Femur (tissue), 1 donor: Measurements from ENCODE around the gene CD27.
A peak's percentile ranks its signal among the peaks of the same experiment; 100 is the strongest.

ENCODE experiments used
- DNase-seq: peaks from one replicate; pipeline ENCODE4 v3.0.0-alpha.2; 2017

Gene CD27

GRCh38 chr12:6434205-6435140, 10.3 kb upstream of the CD27 start:
- DNase-seq, result no peak

- no peak for DNase-seq
Measured at GRCh38 chr12:6435961-6436715, 8.6 kb upstream of the CD27 start.

- DNase-seq, result no peak
Measured at GRCh38 chr12:6437586-6437985, 7.2 kb upstream of the CD27 start.

- DNase-seq, result no peak
Measured at GRCh38 chr12:6438345-6438744, 6.4 kb upstream of the CD27 start.

- no peak for DNase-seq
Measured at GRCh38 chr12:6440391-6440790, 4.4 kb upstream of the CD27 start.

GRCh38 chr12:6442836-6443235, 1.9 kb upstream of the CD27 start:
- no peak for DNase-seq

- DNase-seq, result no peak
Measured at GRCh38 chr12:6443361-6443983, 1.3 kb upstream of the CD27 start.

GRCh38 chr12:6444031-6444430, 724 bp upstream of the CD27 start:
- no peak for DNase-seq

- no peak for DNase-seq
Measured at GRCh38 chr12:6450091-6450868, 5.5 kb downstream of the CD27 start.

- DNase-seq, result no peak
Measured at GRCh38 chr12:6450869-6451347, 6.2 kb downstream of the CD27 start.

- DNase-seq, result peak; percentile 93
Measured at GRCh38 chr12:6451348-6452244, 6.8 kb downstream of the CD27 start, which contains the start of gene TAPBPL. TAPBPL (plus strand) TSS chr12:6452042; CDS start chr12:6452249, 207 bp downstream.

- DNase-seq, result no peak
Measured at GRCh38 chr12:6452245-6452943, 7.6 kb downstream of the CD27 start.

GRCh38 chr12:6452944-6453630, 8.3 kb downstream of the CD27 start:
- DNase-seq, result no peak

- DNase-seq, result no peak
Measured at GRCh38 chr12:6457220-6457945, 12.6 kb downstream of the CD27 start.

- no peak for DNase-seq
Measured at GRCh38 chr12:6458281-6459003, 13.7 kb downstream of the CD27 start.

GRCh38 chr12:6459004-6459337, 14.2 kb downstream of the CD27 start:
- DNase-seq, result no peak

GRCh38 chr12:6460751-6461371, 16.1 kb downstream of the CD27 start:
- DNase-seq, result no peak
